ENCODE measurements around the gene WARS2.
"Not testable (repeated sequence)": the region's sequence is repeated elsewhere in the genome, so short reads cannot be mapped to it uniquely, and the experiment has no call there.

Gene WARS2

DNA sequence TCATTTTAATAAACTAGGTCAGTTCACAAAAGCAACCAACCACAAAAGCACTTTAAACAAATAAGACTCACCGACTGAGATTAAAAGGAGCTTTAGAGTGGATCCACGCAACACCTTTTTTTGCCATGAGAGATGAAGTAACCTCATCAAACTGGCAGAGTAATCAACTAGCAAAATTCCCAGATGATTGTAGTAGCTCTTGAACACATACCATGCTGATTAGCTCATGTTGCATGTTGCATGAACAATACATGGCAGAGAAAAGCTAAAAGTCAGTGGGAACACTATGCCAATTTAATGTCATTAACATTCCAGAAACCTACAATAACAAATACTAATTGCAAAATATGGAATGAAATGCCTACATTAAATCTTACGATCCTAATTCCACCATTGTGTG, 4.1 kb downstream of the WARS2 start:
- no peak for DNase-seq

DNA sequence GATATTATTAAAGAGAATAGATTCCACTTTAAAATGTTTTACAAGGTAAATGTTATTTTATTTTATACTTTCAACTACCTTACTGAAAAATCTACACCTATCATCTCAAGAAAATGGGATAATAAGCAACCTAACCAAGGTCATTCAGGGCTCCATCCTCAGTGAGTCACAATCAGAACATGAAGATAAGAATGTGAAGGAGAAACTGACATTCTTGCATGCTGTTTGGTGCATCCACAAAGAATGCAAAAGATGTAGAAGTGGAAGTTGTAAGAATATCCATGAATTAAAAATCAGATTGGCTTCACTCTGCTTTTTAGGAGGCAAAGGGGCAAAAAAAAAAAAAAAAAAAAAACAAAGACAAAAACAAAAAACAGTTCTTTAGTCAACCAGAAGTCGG, 6.5 kb downstream of the WARS2 start:
- no peak for DNase-seq

DNA sequence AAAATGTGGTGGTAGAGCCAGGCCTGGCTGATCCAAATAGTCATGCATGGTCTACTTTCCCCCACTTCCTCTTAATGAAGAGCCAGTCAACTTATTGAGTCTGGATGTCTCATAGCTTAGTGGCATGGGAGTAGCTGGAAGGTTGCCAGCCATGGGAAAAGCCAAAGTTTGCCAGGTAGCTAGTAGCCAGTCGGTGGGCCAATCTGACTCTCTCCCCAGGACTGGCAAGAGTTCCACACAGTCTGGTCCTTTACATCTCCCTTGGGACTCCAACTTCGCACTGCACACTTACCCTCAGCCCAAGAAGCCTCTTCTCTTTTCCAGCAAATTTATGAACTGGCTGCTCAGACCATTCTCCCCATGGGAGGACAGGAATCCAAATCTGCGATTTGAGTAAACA, 8.3 kb downstream of the WARS2 start:
- DNase-seq = no peak

DNA sequence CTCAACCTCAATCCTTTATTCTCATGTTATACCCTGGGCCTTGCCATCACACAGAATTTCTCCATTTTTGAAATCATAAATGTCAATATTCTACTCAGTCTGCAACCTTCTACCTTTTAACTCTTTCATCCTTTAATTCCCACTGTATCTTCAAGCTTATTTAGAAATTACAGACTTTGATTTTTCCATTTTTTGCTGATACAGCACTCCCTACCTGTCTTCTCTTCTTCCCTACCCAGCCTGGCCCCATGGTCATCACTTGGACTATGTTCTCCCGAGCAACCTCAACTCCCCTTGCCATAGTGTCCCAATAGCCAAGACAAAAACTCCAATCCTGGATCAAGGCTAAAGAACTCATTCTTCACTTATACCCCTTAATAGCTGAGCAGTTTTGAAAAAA, 14.6 kb downstream of the WARS2 start:
- no peak for DNase-seq

DNA sequence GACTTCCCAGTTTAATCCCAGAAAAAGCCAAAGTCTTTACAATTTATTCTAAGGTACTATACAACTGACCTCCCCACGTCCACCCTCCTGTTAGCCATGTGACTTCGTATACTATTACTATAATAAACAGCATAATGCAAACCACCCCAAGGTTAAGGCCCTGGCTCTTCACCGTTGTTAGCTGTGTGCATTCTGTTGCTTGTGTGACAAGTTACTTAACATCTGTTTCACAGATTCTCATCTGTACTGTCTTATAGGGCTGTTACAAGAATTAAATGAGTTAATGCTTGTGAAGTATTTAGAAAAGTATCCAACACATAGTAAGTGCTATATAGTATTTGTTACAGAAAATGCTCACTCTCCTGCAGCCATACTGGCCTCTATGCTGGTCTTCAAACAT, 15.7 kb downstream of the WARS2 start:
- no peak for DNase-seq

DNA sequence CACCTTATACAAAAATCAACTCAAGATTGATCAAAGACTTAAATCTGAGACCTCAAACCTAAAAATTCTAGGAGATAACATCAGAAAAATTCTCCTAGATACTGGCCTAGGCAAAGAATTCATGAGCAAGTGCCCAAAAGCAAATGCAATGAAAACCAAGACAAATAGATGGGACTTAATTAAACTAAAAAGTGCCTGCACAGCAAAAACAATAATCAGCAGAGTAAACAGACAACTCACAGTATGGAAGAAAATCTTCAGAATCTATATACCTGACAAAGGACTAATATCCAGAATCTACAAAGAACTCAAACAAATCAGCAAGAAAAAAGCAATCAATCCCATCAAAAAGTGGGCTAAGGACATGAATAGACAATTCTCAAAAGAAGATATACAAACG, 18.6 kb downstream of the WARS2 start:
- not testable (repeated sequence) for DNase-seq

DNA sequence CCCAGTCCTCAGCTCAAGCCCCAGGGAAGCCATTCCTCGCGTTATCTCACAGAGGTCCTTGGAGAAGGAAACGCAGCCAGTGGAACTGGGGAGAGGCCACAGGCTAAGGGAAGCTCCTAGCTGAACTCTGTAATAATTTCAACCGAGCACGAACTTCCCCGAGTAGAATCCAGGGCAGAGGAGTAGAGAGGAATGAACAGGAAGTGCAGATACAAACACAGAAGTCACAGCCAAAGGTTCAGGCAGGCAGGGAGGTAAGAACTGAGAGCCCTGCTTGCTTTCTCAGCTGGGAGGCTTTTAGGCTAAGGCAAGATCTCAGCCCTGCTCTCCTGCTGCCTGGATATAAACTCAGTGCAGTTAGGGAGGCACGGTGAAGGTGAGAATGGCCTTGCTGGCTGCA, 23.7 kb downstream of the WARS2 start:
- no peak for DNase-seq

DNA sequence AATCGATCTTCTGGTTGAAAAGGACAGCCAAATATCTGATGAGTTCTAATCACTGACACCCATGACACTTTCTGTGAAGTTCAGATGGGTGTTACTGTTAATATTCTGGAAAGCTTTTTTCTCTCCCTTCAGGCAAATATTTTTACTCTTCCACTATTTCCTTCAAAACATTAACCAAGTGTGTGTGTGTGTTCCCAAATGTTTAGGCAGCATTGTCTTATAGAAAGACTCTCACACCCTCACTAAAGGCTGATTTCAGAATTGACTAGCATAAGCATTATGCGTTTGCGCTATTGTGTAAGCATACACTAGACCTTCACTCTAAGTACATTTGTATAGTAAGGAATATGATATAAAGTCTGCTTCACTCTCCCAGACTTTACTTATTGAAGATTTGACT, 24.7 kb downstream of the WARS2 start:
- DNase-seq = no peak

DNA sequence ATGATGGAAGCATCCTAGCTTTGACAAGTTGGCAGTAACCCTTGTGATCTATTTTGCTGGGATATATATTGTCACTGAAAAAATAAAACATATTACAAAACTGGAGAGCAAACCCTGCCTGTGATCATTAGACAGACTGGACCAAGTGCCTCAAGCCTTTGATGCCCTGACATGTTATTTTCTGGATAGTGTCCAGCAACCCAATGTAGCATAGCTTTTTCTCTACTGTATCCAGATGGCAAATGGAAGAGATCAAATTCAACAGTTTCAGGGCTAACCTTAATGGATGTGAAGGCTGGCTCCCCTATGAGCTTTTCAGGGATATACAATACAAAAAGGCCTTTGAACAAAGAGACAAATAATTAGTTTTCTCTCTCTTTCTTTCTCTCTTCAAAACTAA, 25.1 kb downstream of the WARS2 start:
- DNase-seq = no peak

DNA sequence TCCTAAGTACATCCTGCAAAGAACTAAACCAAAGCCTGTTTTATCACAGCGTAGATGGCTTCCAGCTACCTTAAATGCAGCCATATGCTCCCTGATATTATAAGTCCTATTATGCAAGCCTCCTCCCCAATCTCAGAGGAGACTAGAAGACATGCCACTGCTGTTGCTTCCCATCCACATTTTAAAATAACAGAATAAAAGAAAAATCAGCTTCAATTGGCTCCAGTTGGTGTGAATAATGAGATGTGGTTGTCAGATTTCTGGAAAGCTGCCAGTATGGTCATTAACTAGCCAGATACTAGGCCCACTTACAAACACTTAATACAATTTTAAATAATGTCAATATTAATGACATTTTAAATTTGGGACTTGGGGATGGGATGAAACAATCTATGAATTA, 25.7 kb downstream of the WARS2 start:
- no peak for DNase-seq

DNA sequence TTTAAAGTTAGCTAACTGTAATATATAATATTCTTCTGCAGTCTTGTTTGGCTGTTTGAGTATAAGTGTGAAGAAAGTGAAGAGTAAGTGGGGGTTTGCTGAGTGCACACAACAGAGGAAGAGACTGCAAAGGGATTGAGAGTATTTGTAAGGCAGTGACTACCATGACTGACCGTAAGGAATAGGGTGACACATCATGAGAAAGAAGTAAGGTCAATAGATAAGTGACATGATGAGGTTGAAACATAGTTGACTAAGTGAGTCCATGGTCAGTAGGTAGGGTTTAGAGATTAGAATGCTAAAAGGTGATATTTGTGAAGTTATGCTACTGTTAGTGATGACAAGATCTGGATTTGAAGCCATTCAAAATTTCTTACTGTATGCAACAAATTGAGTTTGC, 27.7 kb downstream of the WARS2 start:
- no peak for DNase-seq

DNA sequence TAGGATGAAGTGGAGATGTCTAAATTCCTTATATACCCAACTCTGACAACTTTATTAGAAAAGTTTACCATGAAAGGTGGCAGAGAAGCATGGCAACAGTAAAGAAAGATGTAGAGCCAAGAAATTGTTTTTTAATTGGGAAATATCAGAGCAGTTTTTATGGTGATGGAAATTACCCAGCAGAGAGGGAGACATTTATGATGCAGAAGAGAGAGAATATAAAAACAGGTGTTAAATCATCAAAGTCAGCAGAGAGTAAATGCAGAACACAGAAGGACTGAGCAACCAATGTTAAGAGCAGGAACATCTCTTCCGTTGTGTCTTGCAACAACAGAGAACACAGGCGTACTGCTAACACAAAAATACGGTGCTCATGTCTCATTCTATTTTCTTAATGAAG, 28.2 kb downstream of the WARS2 start:
- no peak for DNase-seq

DNA sequence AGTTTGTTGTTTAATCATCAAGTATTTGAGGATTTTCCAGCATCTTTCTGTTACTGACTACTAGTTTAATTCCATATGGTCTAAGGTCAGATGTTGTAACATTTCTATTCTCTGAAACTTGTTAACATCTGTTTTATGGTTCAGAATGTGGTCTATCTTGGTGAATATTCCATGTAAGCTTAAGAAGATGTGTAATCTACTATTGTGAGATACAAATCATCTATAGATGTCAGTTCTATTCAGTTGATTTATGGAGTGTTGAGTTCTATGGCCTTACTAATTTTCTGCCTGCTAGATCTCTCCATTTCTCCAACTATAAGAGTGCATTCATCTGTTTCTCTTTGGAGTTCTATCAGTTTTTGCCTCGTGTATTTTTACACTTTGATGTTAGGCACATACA, 31.5 kb downstream of the WARS2 start:
- DNase-seq = no peak

DNA sequence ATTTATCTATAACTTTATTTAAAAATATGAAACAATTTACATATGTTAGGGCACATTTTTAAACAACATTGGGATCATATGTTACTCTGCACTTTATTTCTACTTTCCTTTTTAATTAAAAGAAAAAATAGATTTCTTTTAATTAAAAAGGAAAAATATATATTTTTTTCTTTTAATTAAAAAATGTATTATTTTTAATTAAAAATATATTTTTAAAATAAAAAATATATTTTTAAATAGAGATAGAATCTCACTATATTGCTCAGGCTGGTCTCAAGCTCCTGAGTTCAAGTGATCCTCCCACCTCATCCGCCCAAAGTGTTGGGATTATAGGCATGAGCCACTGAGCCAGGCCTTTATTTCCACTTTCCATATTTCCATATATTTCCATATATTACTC, 36.7 kb downstream of the WARS2 start:
- DNase-seq = no peak

DNA sequence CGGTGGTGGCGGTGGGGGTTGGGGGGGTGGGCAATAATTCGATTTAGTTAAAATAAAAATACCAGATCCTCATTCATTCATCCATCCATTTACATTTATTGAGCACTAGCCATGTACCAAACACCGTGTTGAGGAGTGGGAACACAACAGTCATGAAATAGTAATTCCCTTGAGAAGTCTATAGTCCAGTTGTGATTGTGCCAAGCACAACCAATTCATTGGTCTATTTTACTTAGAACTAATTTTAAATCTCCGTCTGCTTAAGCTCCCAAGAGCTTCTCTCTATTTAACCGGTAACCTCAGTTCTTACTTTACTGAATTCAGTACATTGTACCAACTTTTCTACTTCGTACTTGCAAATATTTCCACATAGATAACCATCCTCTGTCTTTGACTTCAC, 38.4 kb downstream of the WARS2 start:
- DNase-seq = no peak

DNA sequence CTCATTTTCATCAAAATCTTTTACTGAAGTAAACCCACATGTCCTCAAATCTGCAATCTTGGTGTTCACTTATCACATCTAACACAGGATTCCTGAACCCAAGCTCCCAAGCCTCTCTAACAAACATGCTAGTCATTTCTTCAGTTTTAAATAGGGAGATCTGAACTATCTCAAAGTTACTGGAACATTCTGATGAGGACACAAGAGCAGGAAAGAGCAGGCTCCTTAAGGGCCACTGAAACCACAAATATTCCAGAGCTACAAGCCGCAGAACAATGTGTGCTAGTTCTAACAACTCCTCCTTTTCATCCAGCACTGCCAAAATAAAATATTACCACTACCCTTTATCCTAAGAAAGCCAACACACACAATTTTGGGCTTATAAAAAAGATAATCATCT, 38.9 kb downstream of the WARS2 start:
- no peak for DNase-seq

DNA sequence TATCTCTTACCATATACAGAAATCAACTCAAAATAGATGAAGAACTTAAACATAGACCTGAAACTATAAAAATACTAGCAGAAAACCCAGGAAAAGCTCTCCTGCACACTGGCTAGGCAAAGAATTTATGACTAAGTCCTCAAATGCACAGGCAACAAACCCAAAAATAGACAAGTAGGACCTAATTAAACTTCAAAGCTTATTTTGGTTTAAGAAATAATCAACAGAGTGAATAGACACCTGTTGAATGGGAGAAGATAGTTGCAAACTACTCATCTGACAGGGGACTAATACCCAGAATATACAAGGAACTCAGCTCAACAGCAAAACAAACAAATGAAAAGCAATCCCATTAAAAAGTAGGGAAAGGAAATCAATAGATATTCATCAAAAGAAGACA, 40.7 kb downstream of the WARS2 start:
- no peak for DNase-seq

DNA sequence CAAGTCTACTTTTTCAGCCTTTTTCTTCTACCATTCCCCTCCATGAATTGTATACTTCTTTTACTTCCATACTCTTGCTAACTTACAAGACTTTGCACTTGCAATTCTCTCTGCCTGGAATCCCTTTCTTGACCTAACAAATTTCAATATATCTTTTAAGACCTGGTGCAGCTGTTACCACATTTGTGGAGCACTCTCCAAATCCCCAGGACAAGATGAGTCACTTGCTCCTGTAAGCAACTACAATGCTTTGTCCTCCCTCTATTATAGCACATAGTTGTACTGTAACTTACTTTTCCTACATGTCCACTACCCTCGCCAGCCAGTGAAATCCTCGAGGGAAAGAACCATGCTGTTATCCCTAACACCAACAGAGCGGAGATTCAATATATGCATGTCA, 43.1 kb downstream of the WARS2 start:
- no peak for DNase-seq

DNA sequence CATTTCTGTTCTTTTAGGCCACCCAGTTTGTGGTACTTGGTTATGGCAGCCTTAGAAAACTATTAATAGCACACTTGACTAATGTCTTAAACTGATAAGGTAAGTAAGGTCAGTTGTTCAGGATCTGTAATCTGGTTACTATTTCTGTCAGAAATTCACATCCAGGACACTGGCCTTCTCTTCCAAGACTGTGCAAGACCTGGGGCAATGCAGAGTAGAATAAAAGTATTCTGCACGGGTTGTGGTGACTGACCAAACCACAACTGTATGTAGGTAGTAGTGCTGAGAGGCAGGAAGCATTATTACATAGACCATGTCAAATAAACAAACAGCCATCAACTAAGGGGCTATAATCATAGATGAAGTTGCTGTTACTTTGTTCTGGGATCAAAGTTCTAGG, 46.7 kb downstream of the WARS2 start:
- DNase-seq = no peak

DNA sequence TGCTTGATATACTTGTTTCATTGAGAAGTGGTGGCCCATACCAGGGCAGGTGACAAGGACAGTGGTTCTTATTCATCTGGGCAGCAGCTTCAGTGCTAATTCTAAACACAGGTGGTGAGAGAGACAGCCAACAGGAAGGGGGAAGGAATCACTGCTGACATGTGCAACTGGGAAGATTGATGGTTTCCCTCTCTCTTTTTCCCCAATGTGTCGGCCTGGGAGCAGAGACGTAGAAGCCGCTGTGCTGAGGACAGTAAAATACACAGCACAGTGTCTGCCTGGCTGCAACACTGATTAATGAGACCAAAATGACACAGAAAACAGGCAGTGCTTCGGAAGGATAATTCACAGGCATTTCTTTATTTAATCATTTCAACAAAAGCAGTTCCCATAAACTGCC, 48.8 kb downstream of the WARS2 start:
- no peak for DNase-seq

DNA sequence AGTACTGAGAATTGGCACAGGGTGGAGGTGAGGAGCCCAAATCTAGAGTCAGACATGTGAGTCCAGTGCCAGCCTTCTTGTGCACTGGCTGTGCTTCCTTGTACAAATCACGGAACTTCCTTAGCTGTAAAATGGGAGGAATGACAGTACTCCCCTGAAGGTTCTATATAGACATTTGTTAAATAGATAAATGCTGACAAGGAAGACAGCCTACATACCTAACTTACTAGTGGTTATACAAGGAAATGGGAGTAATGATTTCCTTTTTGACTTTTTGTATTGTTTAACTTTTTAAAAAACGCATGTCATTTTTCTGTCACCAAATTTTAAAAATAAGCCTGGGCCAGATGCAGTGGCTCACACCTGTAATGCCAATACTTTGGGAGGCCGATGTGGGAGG, 50.2 kb downstream of the WARS2 start:
- DNase-seq = no peak

DNA sequence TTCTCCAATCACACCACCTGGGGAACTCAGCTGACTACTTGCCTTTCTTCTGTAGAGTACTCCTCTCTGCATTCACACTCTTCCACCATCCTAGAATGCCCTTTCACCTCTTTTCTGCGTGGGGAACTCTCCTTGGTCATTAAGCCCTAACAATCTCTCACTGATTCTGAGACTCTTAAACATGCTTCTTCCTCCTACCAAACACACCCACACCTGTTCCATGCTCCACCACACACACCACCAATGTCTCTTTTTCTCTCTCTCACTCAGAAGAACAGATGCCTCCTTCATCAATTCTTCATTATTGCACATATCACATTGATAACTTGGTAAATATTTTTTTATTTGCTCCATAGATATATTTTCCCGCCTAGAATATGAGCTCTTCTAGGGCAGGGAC, 53.6 kb downstream of the WARS2 start:
- no peak for DNase-seq

DNA sequence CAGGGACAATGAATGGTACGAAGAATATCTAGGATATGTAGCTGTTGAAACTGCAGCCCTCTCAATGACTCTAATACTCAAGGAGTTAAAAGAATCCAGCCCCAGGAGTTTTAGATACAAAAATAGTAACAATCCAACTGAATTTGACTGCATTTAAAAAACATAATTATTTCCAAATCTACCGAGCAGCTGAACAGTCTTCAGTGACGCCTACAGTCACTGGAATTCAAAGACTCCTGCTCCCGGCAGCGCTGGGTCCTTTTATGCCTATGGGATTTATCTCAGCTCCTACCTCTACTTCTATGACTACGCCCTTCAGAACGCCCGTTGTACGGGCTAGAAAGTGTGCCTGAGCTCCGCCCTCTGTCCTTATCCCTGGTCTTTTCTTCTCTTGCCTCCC, 55.7 kb downstream of the WARS2 start:
- no peak for DNase-seq

DNA sequence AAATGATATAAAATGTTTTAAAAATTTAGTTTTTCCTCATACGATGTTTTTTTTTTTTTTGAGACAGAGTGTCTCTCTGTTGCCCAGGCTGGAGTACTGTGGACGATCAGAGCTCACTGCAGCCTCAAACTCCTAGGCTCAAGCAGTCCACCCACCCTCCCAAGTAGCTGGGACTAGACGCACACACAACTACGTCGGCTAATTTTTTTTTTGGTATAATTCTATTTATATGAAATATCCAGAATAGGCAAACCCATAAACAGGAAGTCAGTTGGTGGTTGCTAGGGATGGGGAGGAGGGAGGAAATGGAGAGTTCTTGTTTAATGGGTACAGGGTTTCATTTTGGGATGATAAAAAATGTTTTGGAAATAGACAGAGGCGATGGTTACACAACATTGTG, 56.5 kb downstream of the WARS2 start:
- no peak for DNase-seq

DNA sequence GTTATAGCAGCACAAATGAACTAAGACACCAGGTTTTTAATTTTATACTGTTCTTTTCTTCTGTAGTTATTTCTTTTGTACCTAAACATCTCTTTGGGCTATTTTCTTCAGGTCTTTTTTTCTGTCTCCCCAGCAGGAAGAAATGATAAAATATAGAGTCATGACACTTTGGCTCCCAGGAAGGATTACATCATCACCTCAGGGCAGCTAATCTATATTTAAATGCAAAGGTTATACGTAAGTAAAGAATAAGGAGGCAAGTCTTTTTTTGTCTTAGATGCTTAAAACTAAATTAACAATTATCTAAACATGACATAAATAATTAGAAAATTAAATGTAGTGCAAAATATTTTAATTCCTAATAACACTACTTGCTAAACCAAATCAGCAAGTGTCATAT, 57.0 kb downstream of the WARS2 start:
- no peak for DNase-seq

DNA sequence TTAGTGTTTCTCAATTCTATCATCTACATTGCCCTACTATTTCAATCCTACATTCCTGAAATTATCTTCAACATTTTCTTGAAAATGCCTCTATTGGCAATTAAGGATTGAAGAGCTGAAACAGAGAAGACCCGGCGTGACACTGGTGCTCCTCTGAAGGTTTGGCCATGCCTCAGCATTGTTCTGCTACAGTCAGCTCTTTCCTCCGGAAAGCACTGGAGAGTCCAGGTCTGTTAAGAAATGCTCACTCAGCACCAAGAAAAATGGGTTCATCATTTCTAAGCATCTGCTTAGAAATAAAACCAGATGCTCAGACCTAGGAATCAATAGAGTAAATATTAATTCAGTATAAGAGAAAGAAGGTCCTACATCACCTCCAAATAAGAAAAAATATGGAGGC, 58.8 kb downstream of the WARS2 start:
- DNase-seq = no peak

DNA sequence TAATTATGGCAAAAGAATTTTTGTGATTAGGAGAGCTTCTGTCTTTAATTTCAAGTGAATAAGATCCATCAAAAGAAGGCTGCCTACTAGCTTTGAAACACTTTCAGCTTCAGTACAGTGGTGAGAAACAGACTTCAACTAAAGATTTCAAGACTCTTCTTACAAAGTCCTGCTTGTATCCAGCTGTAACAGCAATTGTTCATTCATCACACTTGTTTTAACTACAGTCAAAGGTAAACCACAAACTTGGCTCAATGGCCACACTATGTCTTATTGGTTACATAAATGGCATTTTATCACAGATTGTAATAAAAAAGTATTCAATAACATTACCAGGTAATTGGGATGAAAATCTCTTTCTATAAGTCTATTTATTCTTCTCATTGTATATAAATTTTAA, 59.2 kb downstream of the WARS2 start:
- DNase-seq = no peak
